ENCODE results near the gene CASP14.

DNA sequence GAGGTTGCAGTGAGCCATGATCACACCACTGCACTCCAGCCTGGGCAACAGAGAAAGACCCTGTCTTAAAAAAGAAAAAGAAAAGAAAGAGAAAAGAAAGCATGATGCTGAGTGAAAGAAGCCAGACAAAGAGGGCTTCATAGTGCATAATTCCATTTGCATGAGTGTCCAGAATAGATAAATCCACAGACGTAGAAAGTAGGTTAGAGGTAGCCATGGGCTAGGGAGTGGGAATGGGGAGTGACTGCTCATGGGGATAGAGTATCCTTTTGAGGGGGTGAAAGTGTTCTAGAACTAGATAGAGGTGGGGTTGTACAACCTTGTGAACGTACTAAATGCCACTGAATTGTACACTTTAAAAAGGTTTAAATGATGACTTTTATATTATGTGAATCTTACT lies 25.1 kb downstream of the CASP14 start:
- TF ChIP-seq, protein P1, sequence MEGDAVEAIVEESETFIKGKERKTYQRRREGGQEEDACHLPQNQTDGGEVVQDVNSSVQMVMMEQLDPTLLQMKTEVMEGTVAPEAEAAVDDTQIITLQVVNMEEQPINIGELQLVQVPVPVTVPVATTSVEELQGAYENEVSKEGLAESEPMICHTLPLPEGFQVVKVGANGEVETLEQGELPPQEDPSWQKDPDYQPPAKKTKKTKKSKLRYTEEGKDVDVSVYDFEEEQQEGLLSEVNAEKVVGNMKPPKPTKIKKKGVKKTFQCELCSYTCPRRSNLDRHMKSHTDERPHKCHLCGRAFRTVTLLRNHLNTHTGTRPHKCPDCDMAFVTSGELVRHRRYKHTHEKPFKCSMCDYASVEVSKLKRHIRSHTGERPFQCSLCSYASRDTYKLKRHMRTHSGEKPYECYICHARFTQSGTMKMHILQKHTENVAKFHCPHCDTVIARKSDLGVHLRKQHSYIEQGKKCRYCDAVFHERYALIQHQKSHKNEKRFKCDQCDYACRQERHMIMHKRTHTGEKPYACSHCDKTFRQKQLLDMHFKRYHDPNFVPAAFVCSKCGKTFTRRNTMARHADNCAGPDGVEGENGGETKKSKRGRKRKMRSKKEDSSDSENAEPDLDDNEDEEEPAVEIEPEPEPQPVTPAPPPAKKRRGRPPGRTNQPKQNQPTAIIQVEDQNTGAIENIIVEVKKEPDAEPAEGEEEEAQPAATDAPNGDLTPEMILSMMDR (IDR thresholded peaks at IDR 0.05; ENCODE audit: borderline replicate concordance, extremely low read depth, low read length, poor library complexity, severe bottlenecking) = no peak
- no peak for TF ChIP-seq EZH2 (IDR thresholded peaks at IDR 0.05; ENCODE audit: borderline replicate concordance, low read depth, low read length, severe bottlenecking)
